ENCODE measurements around the gene AFDN. TPM values are rescaled to one million over a fixed set of nuclear protein-coding genes. Genes with fewer than 3 reads are reported as not detected.

AFDN gene
- total RNA-seq, 4 donors from 2014 or later: 134 to 179 (median 144) TPM

DNA sequence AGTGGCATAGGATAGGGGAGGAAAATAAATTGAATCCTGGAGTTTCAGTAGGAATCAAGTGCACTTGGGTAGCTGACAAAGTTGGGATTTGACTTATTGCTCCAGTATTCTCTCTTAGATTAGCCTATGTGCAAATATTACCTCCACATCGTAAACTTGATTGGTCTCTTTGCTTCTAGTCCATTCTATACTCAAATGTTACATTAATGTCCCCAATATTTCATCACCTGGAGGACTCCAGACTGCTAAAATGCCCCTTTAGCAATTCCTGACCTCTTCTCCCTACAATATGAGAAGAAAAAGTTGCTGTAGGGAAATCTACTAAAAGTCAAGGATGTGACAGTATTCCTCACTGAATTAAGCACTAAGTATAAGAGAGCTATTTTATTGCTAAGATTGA is 16.3 kb downstream of the AFDN start:
- Histone ChIP-seq H3K27ac (no peak overlapping the region), H3K36me3 (no peaks in the 10 kb centered on the region)
- TF ChIP-seq, protein P1, sequence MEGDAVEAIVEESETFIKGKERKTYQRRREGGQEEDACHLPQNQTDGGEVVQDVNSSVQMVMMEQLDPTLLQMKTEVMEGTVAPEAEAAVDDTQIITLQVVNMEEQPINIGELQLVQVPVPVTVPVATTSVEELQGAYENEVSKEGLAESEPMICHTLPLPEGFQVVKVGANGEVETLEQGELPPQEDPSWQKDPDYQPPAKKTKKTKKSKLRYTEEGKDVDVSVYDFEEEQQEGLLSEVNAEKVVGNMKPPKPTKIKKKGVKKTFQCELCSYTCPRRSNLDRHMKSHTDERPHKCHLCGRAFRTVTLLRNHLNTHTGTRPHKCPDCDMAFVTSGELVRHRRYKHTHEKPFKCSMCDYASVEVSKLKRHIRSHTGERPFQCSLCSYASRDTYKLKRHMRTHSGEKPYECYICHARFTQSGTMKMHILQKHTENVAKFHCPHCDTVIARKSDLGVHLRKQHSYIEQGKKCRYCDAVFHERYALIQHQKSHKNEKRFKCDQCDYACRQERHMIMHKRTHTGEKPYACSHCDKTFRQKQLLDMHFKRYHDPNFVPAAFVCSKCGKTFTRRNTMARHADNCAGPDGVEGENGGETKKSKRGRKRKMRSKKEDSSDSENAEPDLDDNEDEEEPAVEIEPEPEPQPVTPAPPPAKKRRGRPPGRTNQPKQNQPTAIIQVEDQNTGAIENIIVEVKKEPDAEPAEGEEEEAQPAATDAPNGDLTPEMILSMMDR (IDR thresholded peaks at IDR 0.05): no peak
- TF ChIP-seq EP300 (IDR thresholded peaks at IDR 0.05) (no peak), POLR2A (IDR thresholded peaks at IDR 0.05) (no peak)

GRCh38 chr6:167845856-167846255 is 19.1 kb downstream of the AFDN start:
- H3K27ac ChIP-seq: no peak overlapping the region
- 77 to 83% methylated on average over 4 of the region's 4 CpGs for WGBS, 2 donors
- TF ChIP-seq POLR2A (IDR thresholded peaks at IDR 0.05): no peak
- no peak for TF ChIP-seq EP300 (IDR thresholded peaks at IDR 0.05)
- TF ChIP-seq, protein P1 (IDR thresholded peaks at IDR 0.05): no peak
- DNase-seq (ENCODE audit: low spot score in 2 of 2): no peak
- H3K27me3 ChIP-seq: no peaks in the 10 kb centered on the region
- no peak overlapping the region for H3K4me3 ChIP-seq
- H3K9me3 ChIP-seq: no peaks in the 10 kb centered on the region
- no peaks in the 10 kb centered on the region for H3K36me3 ChIP-seq
- peaks cover 0 to 31% (median 0%) of the 10 kb centered on the region in 4 donors for H3K4me1 ChIP-seq

More for the DNA sequence above, 16.3 kb downstream of the AFDN start:
- Histone ChIP-seq H3K27me3 (no peaks in the 10 kb centered on the region), H3K9me3 (no peaks in the 10 kb centered on the region), H3K4me1 (peaks cover 0 to 24% (median 2%) of the 10 kb centered on the region in 4 donors), H3K4me3 (no peak overlapping the region)
- WGBS, 2 donors: 91 to 95% methylated on average over 1 of the region's 1 CpG
- DNase-seq (ENCODE audit: low spot score in 2 of 2): no peak

- TF ChIP-seq, protein P1 (IDR thresholded peaks at IDR 0.05): no peak
- TF ChIP-seq POLR2A (IDR thresholded peaks at IDR 0.05) (no peak), EP300 (IDR thresholded peaks at IDR 0.05) (no peak)
- DNase-seq (ENCODE audit: low spot score in 2 of 2): no peak
- Histone ChIP-seq H3K4me1 (peaks cover 0 to 31% (median 0%) of the 10 kb centered on the region in 4 donors), H3K4me3 (no peak overlapping the region), H3K27ac (no peak overlapping the region), H3K27me3 (no peaks in the 10 kb centered on the region), H3K36me3 (no peaks in the 10 kb centered on the region), H3K9me3 (no peaks in the 10 kb centered on the region)
- WGBS, 2 donors: 72% methylated on average over 6 of the region's 6 CpGs
Measured at GRCh38 chr6:167846997-167847606, 20.4 kb downstream of the AFDN start.

GRCh38 chr6:167847936-167848335 is 21.2 kb downstream of the AFDN start:
- Histone ChIP-seq H3K4me3 (no peak overlapping the region), H3K27ac (no peak overlapping the region), H3K9me3 (no peaks in the 10 kb centered on the region), H3K4me1 (peaks cover 0 to 28% (median 0%) of the 10 kb centered on the region in 4 donors), H3K36me3 (no peaks in the 10 kb centered on the region), H3K27me3 (no peaks in the 10 kb centered on the region)
- WGBS, 2 donors: 91 to 97% methylated on average over 1 of the region's 1 CpG
- DNase-seq (ENCODE audit: low spot score in 2 of 2): no peak
- no peak for TF ChIP-seq EP300 (IDR thresholded peaks at IDR 0.05)
- TF ChIP-seq, protein P1 (IDR thresholded peaks at IDR 0.05): no peak
- TF ChIP-seq POLR2A (IDR thresholded peaks at IDR 0.05): no peak

DNA sequence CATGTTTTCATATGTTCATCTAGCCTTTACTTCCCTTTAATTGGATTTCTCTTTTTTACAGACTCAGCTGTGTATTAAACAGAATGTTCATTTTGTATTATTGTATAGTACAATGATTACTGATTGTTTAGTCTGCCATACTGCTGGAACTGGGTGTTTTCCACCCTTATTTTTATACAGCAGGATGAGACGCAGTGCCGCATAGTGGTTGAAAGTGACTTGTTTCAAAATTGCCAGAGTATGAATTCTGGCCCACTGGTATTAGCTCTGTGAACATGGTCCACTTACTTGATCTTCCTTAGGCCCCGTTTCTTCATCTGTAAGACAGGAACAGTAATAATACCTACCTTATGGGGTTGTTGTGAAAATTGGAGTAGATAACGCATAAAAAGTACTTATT is 22.1 kb downstream of the AFDN start:
- H3K27me3 ChIP-seq: no peaks in the 10 kb centered on the region
- H3K27ac ChIP-seq: no peak overlapping the region
- DNase-seq (ENCODE audit: low spot score in 2 of 2): no peak
- TF ChIP-seq EP300 (IDR thresholded peaks at IDR 0.05) (no peak), POLR2A (IDR thresholded peaks at IDR 0.05) (no peak)
- TF ChIP-seq, protein P1 (IDR thresholded peaks at IDR 0.05): no peak
- H3K9me3 ChIP-seq: no peaks in the 10 kb centered on the region
- no peaks in the 10 kb centered on the region for H3K36me3 ChIP-seq
- peaks cover 0 to 24% (median 0%) of the 10 kb centered on the region in 4 donors for H3K4me1 ChIP-seq
- no peak overlapping the region for H3K4me3 ChIP-seq
- WGBS, 2 donors: 87 to 93% methylated on average over 4 of the region's 4 CpGs
